Neural cell (in vitro differentiated cells): Measurements from ENCODE around the gene RDH8. TPM values are rescaled to one million over a fixed set of nuclear protein-coding genes. Genes with fewer than 3 reads are reported as not detected.

ENCODE experiments used
- H2AFZ ChIP-seq: fragments of 200-600, 300-800 bp; sonication (generic), shearing (Covaris generic); 2 replicates; pipeline ENCODE4 v1.6.0; 2014; ENCODE audit warnings: low read depth, mild to moderate bottlenecking, antibody characterized with exemption, low read length, moderate library complexity
- H3F3A ChIP-seq: fragments of 200-600 bp; shearing (Covaris generic); 2 replicates; pipeline ENCODE4 v1.6.1; 2016; ENCODE audit warnings: mild to moderate bottlenecking, moderate library complexity, mixed read lengths, antibody characterized with exemption, low read length; ENCODE audit not compliant: insufficient read depth, poor library complexity, severe bottlenecking
- H3K27ac ChIP-seq: fragments of 200-600, 300-800 bp; sonication (generic), shearing (Covaris generic); 2 replicates; pipeline ENCODE4 v1.5.1; 2014; ENCODE audit warnings: mild to moderate bottlenecking, low read length, moderate library complexity
- H3K27me3 ChIP-seq: fragments of 300-800, 200-600 bp; sonication (generic), shearing (Covaris generic); 2 replicates; pipeline ENCODE4 v1.6.0; 2014; ENCODE audit warnings: mild to moderate bottlenecking, low read depth, low read length, moderate library complexity; ENCODE audit not compliant: insufficient read depth
- H3K36me3 ChIP-seq: fragments of 300-800, 200-600 bp; sonication (generic), shearing (Covaris generic); 2 replicates; pipeline ENCODE4 v1.5.1; 2014; ENCODE audit warnings: mild to moderate bottlenecking, antibody characterized with exemption, low read length, moderate library complexity; ENCODE audit not compliant: insufficient read depth
- H3K4me2 ChIP-seq: fragments of 300-800, 200-600 bp; sonication (generic), shearing (Covaris generic); 2 replicates; pipeline ENCODE4 v1.6.0; 2014; ENCODE audit warnings: mild to moderate bottlenecking, low read length
- H3K4me3 ChIP-seq: fragments of 300-800, 200-600 bp; sonication (generic), shearing (Covaris generic); 2 replicates; pipeline ENCODE4 v1.5.1; 2014; ENCODE audit warnings: mild to moderate bottlenecking, low read length, moderate library complexity
- H3K79me2 ChIP-seq: fragments of 200-600 bp; shearing (Covaris generic); replicated peaks from 2 replicates; pipeline ENCODE4 v1.6.0; 2014; ENCODE audit warnings: mild to moderate bottlenecking, low read length, moderate library complexity; ENCODE audit not compliant: insufficient read depth
- H3K9ac ChIP-seq: fragments of 300-800, 200-600 bp; sonication (generic), shearing (Covaris generic); 2 replicates; pipeline ENCODE4 v1.6.1; 2016; ENCODE audit warnings: mild to moderate bottlenecking, low read length, mixed read lengths
- H3K9me2 ChIP-seq: fragments of 200-600 bp; shearing (Covaris generic); 2 replicates; pipeline ENCODE4 v1.6.1; 2016; ENCODE audit warnings: mild to moderate bottlenecking, low read length, mixed read lengths; ENCODE audit not compliant: insufficient read depth
- H3K9me3 ChIP-seq: fragments of 200-600, 300-800 bp; sonication (generic), shearing (Covaris generic); 2 replicates; pipeline ENCODE4 v1.6.1; 2016; ENCODE audit warnings: mild to moderate bottlenecking, mixed run types, low read length, moderate library complexity, mixed read lengths
- H4K20me1 ChIP-seq: fragments of 200-600 bp; shearing (Covaris generic); 2 replicates; pipeline ENCODE4 v1.6.1; 2016; ENCODE audit warnings: mild to moderate bottlenecking, mixed run types; ENCODE audit not compliant: insufficient read depth
- CTCF ChIP-seq: fragments of 450-650 bp; IDR thresholded peaks from 2 replicates; pipeline ENCODE4 v1.5.1; 2014; ENCODE audit warnings: antibody characterized with exemption, mild to moderate bottlenecking, moderate library complexity; ENCODE audit not compliant: poor library complexity, severe bottlenecking
- EP300 ChIP-seq: fragments of 450-650 bp; conservative IDR thresholded peaks from 2 replicates; pipeline ENCODE4 v1.6.1; 2014; ENCODE audit warnings: antibody characterized with exemption, mild to moderate bottlenecking, moderate library complexity; ENCODE audit not compliant: poor library complexity, severe bottlenecking
- EZH2 ChIP-seq: fragments of 200-600, 300-800 bp; shearing (Covaris generic), sonication (generic); IDR thresholded peaks from 2 replicates; pipeline ENCODE4 v1.6.1; 2014; ENCODE audit warnings: antibody characterized with exemption, low read length, borderline replicate concordance, mild to moderate bottlenecking; ENCODE audit not compliant: insufficient read depth, poor library complexity, severe bottlenecking
- MXI1 ChIP-seq: fragments of 450-650 bp; conservative IDR thresholded peaks from 2 replicates; pipeline ENCODE4 v1.6.1; 2014; ENCODE audit warnings: antibody characterized with exemption, mild to moderate bottlenecking; ENCODE audit not compliant: poor library complexity, severe bottlenecking
- POLR2AphosphoS5 ChIP-seq: IDR thresholded peaks from 2 replicates; pipeline ENCODE4 v1.6.1; 2012
- RAD21 ChIP-seq: fragments of 450-650 bp; conservative IDR thresholded peaks from 2 replicates; pipeline ENCODE4 v1.6.1; 2014; ENCODE audit warnings: antibody characterized with exemption, mild to moderate bottlenecking, moderate library complexity
- REST ChIP-seq: IDR thresholded peaks from 2 replicates; pipeline ENCODE4 v1.6.1; 2012; ENCODE audit warnings: borderline replicate concordance
- SMC3 ChIP-seq: fragments of 450-650 bp; conservative IDR thresholded peaks from 2 replicates; pipeline ENCODE4 v1.6.1; 2014; ENCODE audit warnings: antibody characterized with exemption, mild to moderate bottlenecking, moderate library complexity; ENCODE audit not compliant: poor library complexity
- TAF1 ChIP-seq: IDR thresholded peaks from 2 replicates; pipeline ENCODE4 v1.6.1; 2012; ENCODE audit warnings: low read depth
- polyA plus RNA-seq: library from polyadenylated mRNA; depleted of rRNA; stranded (reverse); fragments of >200 nt; gene quantifications from 2 replicates; pipeline ENCODE4 v1.2.3, GENCODE V29; 2014

The RDH8 gene
- polyA plus RNA-seq, 1 donor from 2014 or later: not detected

GRCh38 chr19:9989504-9989903 is 23.8 kb upstream of the RDH8 start:
- TF ChIP-seq CTCF (no peak), REST (no peak), POLR2AphosphoS5 (no peak), RAD21 (no peak), MXI1 (no peak), EP300 (no peak), SMC3 (no peak), EZH2 (no peak), TAF1 (no peak)
- no peaks in the 10 kb centered on the region for H3K36me3 ChIP-seq
- no peaks in the 10 kb centered on the region for H3K9me3 ChIP-seq
- H3K4me3 ChIP-seq: no peak overlapping the region
- H3K9me2 ChIP-seq: no peaks in the 10 kb centered on the region
- H3K27me3 ChIP-seq: no peaks in the 10 kb centered on the region
- no peak overlapping the region for H3K9ac ChIP-seq
- H3K27ac ChIP-seq: no peak overlapping the region
- H4K20me1 ChIP-seq: no peaks in the 10 kb centered on the region
- no peak overlapping the region for H3K4me2 ChIP-seq
- no peak overlapping the region for H2AFZ ChIP-seq
- no peaks in the 10 kb centered on the region for H3K79me2 ChIP-seq
- no peaks in the 10 kb centered on the region for H3F3A ChIP-seq

GRCh38 chr19:9991425-9992191 is 21.7 kb upstream of the RDH8 start:
- TF ChIP-seq TAF1 (no peak), SMC3 (no peak), POLR2AphosphoS5 (no peak), REST (no peak), RAD21 (no peak), CTCF (no peak), EZH2 (no peak), EP300 (no peak), MXI1 (no peak)
- no peaks in the 10 kb centered on the region for H3F3A ChIP-seq
- H3K9ac ChIP-seq: no peak overlapping the region
- H3K4me3 ChIP-seq: no peak overlapping the region
- H3K27me3 ChIP-seq: no peaks in the 10 kb centered on the region
- H4K20me1 ChIP-seq: no peaks in the 10 kb centered on the region
- H3K36me3 ChIP-seq: no peaks in the 10 kb centered on the region
- H3K9me2 ChIP-seq: no peaks in the 10 kb centered on the region
- H3K79me2 ChIP-seq: no peaks in the 10 kb centered on the region
- no peak overlapping the region for H3K27ac ChIP-seq
- no peak overlapping the region for H2AFZ ChIP-seq
- H3K9me3 ChIP-seq: no peaks in the 10 kb centered on the region
- H3K4me2 ChIP-seq: no peak overlapping the region
